Fibroblast of pulmonary artery (primary cell): ENCODE results near the gene PGAM2.

Experiments used
- DNase-seq: peaks from one replicate; pipeline ENCODE4 v3.0.0-alpha.2; 2010; ENCODE audit warnings: low read depth
- H3K4me3 ChIP-seq: replicated peaks from 2 replicates; pipeline ENCODE4 v1.5.1; 2011; ENCODE audit warnings: low read depth, mild to moderate bottlenecking, control low read depth, low read length, moderate library complexity
- CTCF ChIP-seq: IDR thresholded peaks from 2 replicates; pipeline ENCODE4 v1.5.1; 2011; ENCODE audit warnings: mild to moderate bottlenecking, control low read depth, low read length, inconsistent platforms; ENCODE audit errors: missing control alignments

The PGAM2 gene

GRCh38 chr7:44063547-44063893 lies 1.8 kb downstream of the PGAM2 start:
- no peak overlapping the region for H3K4me3 ChIP-seq
- TF ChIP-seq CTCF, result no peak
- no peak for DNase-seq

GRCh38 chr7:44062903-44063295 lies 2.5 kb downstream of the PGAM2 start:
- no peak for TF ChIP-seq CTCF
- no peak overlapping the region for H3K4me3 ChIP-seq
- DNase-seq, result no peak

- DNase-seq, result no peak
- no peak overlapping the region for H3K4me3 ChIP-seq
- TF ChIP-seq CTCF, result no peak
These were observed 3.0 kb downstream of the PGAM2 start for GRCh38 chr7:44062180-44062902.

GRCh38 chr7:44061645-44062179 lies 3.7 kb downstream of the PGAM2 start:
- H3K4me3 ChIP-seq, result no peak overlapping the region
- no peak for TF ChIP-seq CTCF
- DNase-seq, result no peak

- DNase-seq, result no peak
- H3K4me3 ChIP-seq, result no peak overlapping the region
- TF ChIP-seq CTCF, result no peak
These were observed 4.3 kb downstream of the PGAM2 start for GRCh38 chr7:44060948-44061644.

- no peak overlapping the region for H3K4me3 ChIP-seq
- no peak for TF ChIP-seq CTCF
- DNase-seq, result no peak
These were observed 5.0 kb downstream of the PGAM2 start for GRCh38 chr7:44060091-44060947.
